ENCODE data around the gene FER.

Gene FER

DNA sequence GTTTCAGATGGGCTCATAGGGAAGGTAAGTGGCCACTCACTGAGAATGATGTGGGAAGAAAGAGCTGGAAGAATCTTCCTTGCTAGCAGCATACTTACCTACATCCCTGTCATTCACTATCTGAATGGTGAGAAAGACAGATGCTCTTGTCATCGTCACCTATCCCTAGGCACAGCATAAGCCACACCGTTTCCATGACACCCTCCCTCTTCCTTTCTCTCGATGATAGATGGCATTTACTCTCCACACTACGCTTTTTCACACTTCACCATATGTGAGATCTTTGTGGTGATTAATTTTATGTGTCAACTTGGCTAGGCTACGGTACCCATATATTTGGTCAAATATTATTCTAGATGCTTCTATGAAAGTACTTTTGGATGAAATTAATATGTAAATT is 44.4 kb upstream of the FER start:
- TF ChIP-seq, protein P1, sequence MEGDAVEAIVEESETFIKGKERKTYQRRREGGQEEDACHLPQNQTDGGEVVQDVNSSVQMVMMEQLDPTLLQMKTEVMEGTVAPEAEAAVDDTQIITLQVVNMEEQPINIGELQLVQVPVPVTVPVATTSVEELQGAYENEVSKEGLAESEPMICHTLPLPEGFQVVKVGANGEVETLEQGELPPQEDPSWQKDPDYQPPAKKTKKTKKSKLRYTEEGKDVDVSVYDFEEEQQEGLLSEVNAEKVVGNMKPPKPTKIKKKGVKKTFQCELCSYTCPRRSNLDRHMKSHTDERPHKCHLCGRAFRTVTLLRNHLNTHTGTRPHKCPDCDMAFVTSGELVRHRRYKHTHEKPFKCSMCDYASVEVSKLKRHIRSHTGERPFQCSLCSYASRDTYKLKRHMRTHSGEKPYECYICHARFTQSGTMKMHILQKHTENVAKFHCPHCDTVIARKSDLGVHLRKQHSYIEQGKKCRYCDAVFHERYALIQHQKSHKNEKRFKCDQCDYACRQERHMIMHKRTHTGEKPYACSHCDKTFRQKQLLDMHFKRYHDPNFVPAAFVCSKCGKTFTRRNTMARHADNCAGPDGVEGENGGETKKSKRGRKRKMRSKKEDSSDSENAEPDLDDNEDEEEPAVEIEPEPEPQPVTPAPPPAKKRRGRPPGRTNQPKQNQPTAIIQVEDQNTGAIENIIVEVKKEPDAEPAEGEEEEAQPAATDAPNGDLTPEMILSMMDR (IDR thresholded peaks at IDR 0.05; ENCODE audit: low read depth, low read length, poor library complexity, severe bottlenecking) = no peak
- no peaks in the 10 kb centered on the region for H3K36me3 ChIP-seq (ENCODE audit: control insufficient read depth, low read length)
- H3K9me3 ChIP-seq (ENCODE audit: control insufficient read depth, insufficient read depth, low read length) = no peaks in the 10 kb centered on the region
- H3K4me3 ChIP-seq (ENCODE audit: low read length) = no peak overlapping the region
- no peak overlapping the region for H3K27ac ChIP-seq (ENCODE audit: low read depth, low read length)
- no peaks in the 10 kb centered on the region for H4K20me1 ChIP-seq (ENCODE audit: control insufficient read depth, insufficient read depth, low read depth, low read length)
- peaks cover 6% of the 10 kb centered on the region for H3K4me1 ChIP-seq (ENCODE audit: control insufficient read depth, low read length)
- H3F3A ChIP-seq (ENCODE audit: control insufficient read depth, insufficient read depth) = no peaks in the 10 kb centered on the region
- no peaks in the 10 kb centered on the region for H3K27me3 ChIP-seq (ENCODE audit: control insufficient read depth, low read length)
- no peaks in the 10 kb centered on the region for H3K79me2 ChIP-seq (ENCODE audit: control insufficient read depth, low read length)
- H3K9me2 ChIP-seq (replicated peaks; ENCODE audit: control insufficient read depth, low read length) = no peaks in the 10 kb centered on the region
- H3K4me2 ChIP-seq (ENCODE audit: low read length) = no peak overlapping the region

DNA sequence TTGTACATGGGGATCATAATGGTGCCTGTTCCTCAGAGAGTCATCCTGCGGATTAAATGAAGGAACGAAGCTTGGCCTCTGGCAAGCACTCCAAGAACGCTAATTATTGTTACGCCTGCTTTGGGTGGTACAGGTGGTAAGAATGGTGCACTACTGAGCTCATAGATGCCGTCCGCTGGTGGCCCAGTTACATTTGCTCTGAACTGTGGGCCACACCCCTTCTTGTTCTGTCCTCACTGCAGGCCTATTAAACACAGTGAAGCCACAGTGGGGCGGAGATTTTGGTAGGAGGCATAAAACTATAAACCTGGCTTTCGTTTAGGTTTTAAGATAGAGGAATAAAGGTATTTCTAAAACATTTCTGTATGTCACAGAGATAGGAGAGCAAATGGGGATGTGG is 40.6 kb upstream of the FER start:
- Histone ChIP-seq H3K79me2 (ENCODE audit: control insufficient read depth, low read length) (no peaks in the 10 kb centered on the region), H3K4me2 (ENCODE audit: low read length) (no peak overlapping the region), H3K36me3 (ENCODE audit: control insufficient read depth, low read length) (no peaks in the 10 kb centered on the region), H3F3A (ENCODE audit: control insufficient read depth, insufficient read depth) (no peaks in the 10 kb centered on the region), H3K9me3 (ENCODE audit: control insufficient read depth, insufficient read depth, low read length) (no peaks in the 10 kb centered on the region), H3K27ac (ENCODE audit: low read depth, low read length) (no peak overlapping the region), H3K9me2 (replicated peaks; ENCODE audit: control insufficient read depth, low read length) (no peaks in the 10 kb centered on the region), H3K27me3 (ENCODE audit: control insufficient read depth, low read length) (no peaks in the 10 kb centered on the region), H3K4me1 (ENCODE audit: control insufficient read depth, low read length) (no peaks in the 10 kb centered on the region), H4K20me1 (ENCODE audit: control insufficient read depth, insufficient read depth, low read depth, low read length) (no peaks in the 10 kb centered on the region), H3K4me3 (ENCODE audit: low read length) (no peak overlapping the region)
- TF ChIP-seq EZH2phosphoT487 (IDR thresholded peaks at IDR 0.05; ENCODE audit: borderline replicate concordance, low read length) = no peak
- TF ChIP-seq, protein P1 (IDR thresholded peaks at IDR 0.05; ENCODE audit: low read depth, low read length, poor library complexity, severe bottlenecking) = no peak

DNA sequence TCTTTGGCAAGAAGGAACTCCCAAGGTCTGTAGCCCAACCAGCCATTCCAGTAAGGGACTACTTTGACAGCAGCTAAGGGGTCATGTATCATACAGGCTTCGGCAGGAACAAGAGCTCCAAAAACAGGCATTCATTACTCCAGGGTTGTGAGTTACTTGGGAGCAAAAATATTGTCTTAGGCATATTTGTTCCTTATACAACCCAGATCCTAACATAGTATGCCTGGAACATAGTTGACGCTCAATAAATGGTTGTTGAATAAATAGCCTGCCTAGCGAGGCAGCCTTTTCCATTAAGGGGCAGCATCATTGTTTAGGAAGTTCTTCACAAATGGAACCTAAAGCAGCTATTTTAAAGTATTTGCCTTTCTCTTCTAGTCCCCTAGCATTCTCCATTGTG is 35.8 kb upstream of the FER start:
- H3K9me2 ChIP-seq (replicated peaks; ENCODE audit: control insufficient read depth, low read length) = no peaks in the 10 kb centered on the region
- no peaks in the 10 kb centered on the region for H3F3A ChIP-seq (ENCODE audit: control insufficient read depth, insufficient read depth)
- H3K4me3 ChIP-seq (ENCODE audit: low read length) = no peak overlapping the region
- H4K20me1 ChIP-seq (ENCODE audit: control insufficient read depth, insufficient read depth, low read depth, low read length) = no peaks in the 10 kb centered on the region
- no peaks in the 10 kb centered on the region for H3K4me1 ChIP-seq (ENCODE audit: control insufficient read depth, low read length)
- no peaks in the 10 kb centered on the region for H3K36me3 ChIP-seq (ENCODE audit: control insufficient read depth, low read length)
- no peaks in the 10 kb centered on the region for H3K79me2 ChIP-seq (ENCODE audit: control insufficient read depth, low read length)
- no peak overlapping the region for H3K27ac ChIP-seq (ENCODE audit: low read depth, low read length)
- H3K27me3 ChIP-seq (ENCODE audit: control insufficient read depth, low read length) = no peaks in the 10 kb centered on the region
- H3K9me3 ChIP-seq (ENCODE audit: control insufficient read depth, insufficient read depth, low read length) = no peaks in the 10 kb centered on the region
- TF ChIP-seq, protein P1 (IDR thresholded peaks at IDR 0.05; ENCODE audit: low read depth, low read length, poor library complexity, severe bottlenecking) = no peak
- TF ChIP-seq EZH2phosphoT487 (IDR thresholded peaks at IDR 0.05; ENCODE audit: borderline replicate concordance, low read length) = no peak
- H3K4me2 ChIP-seq (ENCODE audit: low read length) = no peak overlapping the region

DNA sequence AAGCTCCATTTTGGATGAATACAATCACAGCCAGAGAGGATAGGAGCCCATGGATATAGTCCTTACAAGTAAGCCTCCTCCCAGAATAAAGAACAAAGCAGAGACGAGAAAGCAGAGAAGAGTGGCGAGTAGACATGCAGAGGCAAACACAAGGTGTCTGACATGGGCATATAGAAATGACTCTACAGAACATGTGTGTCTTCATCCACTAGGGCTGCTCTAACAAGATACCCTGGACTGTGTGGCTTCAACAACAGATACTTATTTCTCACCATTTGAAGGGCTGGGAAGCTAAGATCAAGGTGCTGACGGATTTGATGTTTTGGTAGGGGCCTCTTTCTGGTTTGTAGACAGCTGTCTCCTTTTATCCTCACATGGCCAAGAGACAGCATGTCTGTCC is 32.3 kb upstream of the FER start:
- TF ChIP-seq, protein P1 (IDR thresholded peaks at IDR 0.05; ENCODE audit: low read depth, low read length, poor library complexity, severe bottlenecking) = no peak
- TF ChIP-seq EZH2phosphoT487 (IDR thresholded peaks at IDR 0.05; ENCODE audit: borderline replicate concordance, low read length) = no peak
- no peaks in the 10 kb centered on the region for H3F3A ChIP-seq (ENCODE audit: control insufficient read depth, insufficient read depth)
- H3K27me3 ChIP-seq (ENCODE audit: control insufficient read depth, low read length) = no peaks in the 10 kb centered on the region
- no peaks in the 10 kb centered on the region for H3K79me2 ChIP-seq (ENCODE audit: control insufficient read depth, low read length)
- H3K9me3 ChIP-seq (ENCODE audit: control insufficient read depth, insufficient read depth, low read length) = no peaks in the 10 kb centered on the region
- no peaks in the 10 kb centered on the region for H4K20me1 ChIP-seq (ENCODE audit: control insufficient read depth, insufficient read depth, low read depth, low read length)
- no peaks in the 10 kb centered on the region for H3K9me2 ChIP-seq (replicated peaks; ENCODE audit: control insufficient read depth, low read length)
- no peak overlapping the region for H3K27ac ChIP-seq (ENCODE audit: low read depth, low read length)
- no peaks in the 10 kb centered on the region for H3K4me1 ChIP-seq (ENCODE audit: control insufficient read depth, low read length)
- H3K36me3 ChIP-seq (ENCODE audit: control insufficient read depth, low read length) = no peaks in the 10 kb centered on the region
- H3K4me2 ChIP-seq (ENCODE audit: low read length) = no peak overlapping the region
- no peak overlapping the region for H3K4me3 ChIP-seq (ENCODE audit: low read length)
